Pulmonary artery endothelial cell (primary cell): ENCODE results near the gene MATK. TPM values are rescaled to one million over a fixed set of nuclear protein-coding genes. Genes with fewer than 3 reads are reported as not detected.

Source experiments
- DNase-seq: peaks from one replicate; pipeline ENCODE4 v3.0.0-alpha.2; 2011; ENCODE audit warnings: low read depth, low spot score
- total RNA-seq: library from RNA; depleted of rRNA; stranded (reverse); fragments of >200 nt; gene quantifications from 2 replicates; pipeline ENCODE4 v1.2.3, GENCODE V29; 2014

MATK gene
- total RNA-seq, 1 donor from 2014 or later, result under 0.01 TPM

DNA sequence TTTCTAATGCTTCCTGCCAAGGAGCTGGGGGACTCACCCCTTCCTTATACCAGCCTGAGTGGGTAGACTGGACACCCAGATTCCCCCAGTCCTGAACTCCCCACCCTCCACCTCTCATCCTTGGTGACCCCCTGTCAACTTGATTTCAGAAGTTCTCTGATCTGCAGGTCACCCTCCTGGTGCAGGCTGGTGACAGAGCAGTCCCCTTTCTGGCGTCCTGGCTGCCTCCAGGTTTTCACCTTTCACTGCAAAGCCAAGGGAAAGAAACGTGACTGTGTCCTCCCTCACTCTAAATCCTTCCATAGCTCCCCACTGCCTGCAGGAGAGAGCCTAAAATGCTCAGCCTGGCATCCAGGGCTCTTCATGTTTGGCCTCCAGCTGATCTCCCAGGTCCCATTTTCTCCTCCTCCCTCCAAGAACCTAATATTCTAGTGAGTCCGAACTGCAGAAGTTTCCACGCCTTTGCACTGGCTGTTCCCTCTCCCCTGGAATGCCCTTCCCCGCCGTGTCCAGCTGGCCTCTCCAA, 4.1 kb upstream of the MATK start:
- no peak for DNase-seq

DNA sequence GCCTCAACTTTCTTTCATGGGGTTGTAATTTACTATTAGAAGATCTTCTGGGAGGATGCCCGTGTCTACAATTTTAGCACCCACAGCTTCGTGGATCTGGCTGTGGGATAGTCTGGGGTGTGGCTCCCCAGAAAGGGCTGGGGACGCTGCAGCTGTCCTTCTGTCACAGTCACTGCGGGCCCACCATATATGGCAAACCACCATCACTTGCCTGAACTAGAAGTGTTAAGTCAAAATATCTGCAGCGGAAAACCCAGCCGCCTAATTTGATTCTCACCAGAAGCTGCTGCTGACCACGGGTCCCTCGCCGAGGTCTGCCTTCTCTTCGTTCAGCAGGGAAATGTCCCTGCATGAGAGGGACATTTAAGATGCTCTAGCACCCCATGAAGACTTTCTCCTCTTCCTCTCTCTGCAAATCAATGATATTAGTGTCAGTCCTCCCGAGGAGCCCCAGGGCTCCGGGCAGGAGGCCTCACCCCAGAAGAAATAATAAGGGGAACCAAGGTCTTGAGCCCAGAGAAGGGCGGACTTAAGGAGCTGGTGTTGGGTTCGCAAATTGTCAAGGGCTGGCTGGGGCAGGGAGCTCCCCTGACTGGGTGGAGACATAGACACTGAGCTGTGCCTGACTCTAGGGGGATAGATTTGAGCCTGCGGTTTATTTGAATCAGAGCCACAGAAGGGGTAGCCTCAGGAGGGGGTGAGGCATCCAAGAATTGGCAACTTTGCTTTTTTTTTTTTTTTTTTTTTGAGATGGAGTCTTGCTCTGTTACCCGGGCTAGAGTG, 3.0 kb upstream of the MATK start:
- DNase-seq, result no peak

DNA sequence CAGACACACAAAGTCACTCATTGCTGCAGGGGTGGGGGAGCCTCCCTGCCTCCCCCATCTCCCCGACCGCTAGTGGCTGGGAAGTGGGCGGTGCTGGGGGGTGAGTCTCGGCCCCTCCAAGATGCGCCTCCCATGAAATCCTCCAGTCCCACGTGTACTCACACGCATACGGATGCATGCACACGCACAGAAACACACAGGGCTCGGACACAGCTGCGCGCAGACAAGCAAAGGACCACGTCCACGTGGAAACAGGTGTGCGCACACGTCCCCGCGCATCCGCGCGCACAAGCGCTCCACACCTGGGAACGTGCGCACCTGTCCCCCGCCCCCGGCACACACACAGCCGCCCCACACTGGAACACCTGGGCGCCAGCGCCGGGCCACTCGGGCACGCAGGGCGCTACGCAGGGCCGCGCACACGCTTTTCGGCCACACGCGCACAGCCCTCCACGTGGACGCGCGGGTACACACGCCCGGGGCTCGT, 687 bp downstream of the MATK start:
- DNase-seq, result no peak

DNA sequence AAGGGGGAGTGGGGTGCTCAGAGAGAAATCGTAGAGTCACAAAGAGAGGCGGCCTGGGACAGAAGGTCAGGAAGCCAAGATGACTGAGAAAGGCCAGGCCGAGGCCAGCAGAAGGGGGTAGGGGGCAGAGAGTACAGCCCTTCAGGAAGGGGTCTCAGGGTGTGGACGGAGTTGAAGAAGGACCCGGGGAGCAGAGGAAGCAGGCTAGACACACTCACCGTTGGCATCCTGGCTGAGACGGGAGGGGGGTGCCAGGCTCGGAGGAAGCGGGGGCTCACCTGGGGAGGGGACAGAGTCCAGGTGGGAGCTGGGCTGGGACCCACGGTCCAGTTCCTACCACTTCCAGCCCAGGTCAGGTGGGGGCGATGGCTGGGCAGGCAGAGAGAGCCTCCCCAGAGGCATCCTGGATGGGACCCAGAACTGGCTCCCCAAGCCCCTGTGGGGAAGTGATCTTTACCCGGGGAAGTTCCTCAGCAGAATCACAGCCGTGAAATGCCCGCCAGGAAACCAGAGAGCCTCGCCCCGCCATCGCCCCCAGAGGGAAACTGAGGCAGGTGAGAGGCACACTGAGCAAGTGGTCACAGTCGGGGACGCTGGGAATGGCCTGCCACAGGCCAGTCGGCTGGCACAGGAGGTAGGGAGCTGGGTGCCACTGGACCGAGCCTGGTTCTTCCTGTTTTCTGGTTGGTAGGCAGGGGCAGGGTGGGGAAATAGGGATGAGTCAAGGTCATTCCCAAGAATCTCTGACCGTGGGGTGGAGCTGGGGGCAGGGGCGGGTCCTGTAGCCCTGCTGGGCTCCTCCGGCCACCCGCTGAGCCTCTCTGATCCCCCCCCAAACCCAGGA, 1.4 kb downstream of the MATK start:
- DNase-seq, result no peak

DNA sequence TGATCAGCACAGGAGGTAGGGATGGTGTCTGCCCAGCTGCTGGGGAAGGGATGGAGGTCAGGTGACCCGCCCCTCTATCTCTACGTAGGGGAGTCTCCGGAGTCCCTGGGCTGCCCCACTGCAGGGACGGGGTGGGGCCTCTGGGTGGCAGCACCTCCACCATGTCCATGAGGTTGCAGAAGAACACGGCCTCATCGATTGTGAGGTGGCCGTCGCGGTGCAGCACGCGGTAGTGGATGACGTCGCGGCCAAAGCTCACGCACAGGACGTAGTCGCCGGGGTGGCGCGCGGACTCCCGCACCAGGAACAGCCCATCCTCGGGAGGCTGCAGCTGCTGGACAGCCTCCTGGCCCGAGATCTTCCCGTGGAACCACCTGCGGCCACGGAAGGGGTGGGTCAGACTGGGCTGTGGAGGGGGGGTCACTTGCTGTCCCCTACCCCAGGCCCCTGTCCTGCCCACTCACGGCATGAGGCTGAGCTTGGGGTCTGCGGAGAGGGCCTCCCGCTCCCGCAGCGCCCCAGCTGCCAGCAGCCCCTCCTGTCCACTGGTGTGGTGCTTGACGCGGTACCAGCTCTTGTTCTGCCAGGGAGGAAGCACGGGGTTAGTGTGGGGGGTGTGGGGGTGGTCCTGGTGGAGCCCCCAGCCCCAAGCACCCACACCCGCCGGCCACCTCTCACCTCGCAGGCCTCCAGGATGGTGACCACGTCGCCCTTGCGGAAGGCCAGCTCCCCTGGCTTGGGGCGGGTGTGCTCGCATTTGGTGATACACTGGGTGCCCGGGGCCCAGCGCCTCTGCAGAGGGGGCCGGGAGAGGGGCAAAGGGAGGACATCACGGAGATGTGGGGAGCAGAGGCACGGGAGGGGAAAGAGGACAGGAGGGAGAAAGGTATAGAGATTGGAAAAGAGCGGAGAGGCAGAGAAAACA, 2.3 kb downstream of the MATK start:
- DNase-seq, result no peak

DNA sequence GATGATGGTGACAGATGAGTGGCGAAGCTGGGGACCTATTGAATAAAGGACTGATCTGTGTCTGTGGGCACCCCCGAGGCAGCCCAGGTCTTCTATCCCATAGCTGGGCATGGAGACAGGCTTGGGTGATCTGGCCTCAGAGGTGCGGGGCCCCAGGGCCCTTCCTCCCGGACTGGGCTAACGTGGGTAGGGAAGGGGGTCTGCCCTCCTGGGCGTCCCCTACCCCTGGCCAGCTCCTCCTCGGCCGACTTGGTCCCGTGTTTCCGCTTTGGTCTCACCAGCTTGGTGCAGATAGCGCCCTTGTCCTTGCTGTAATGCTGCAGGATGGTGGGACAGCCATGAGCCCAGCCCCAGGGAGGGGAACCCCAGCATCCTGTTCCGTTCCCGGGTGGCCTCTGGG, 3.3 kb downstream of the MATK start:
- no peak for DNase-seq

DNA sequence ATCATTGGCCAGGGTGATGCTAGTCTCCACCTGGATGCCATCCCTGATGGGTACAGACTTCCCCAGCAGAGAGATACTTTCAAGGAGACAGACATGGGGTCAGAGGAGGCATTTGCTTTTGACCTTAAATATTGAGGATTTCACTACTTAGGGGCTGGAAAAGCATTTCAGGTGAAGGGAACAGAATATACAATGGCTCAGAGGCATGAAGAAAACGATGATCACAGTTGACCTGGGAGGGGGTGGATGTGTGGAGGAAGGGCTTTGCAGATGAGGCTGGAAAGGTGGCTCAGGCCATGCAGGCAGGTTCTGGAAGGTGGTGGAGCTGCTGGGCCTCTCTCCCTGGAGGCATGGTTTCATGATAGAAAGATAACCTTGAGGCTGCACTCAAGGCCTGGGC, 3.9 kb downstream of the MATK start:
- no peak for DNase-seq

DNA sequence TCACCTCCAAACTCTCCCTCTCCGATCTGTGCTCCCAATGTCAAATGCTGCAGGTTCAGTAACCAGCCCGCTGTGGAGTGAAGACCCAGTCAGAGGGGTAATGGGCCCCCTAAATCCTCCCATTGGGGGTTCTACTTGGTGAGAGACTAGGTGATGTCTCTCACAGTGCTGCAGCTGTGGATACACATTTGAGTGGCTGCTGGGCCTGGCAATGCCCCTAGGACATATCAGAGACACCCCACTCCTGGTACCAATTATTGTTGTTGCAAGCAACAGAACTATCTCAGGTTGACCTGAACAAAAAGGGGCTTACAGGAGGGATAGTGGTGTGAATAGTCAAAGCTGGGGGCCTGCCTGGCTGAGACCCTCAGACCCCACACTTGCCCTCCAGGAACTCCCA, 4.6 kb downstream of the MATK start:
- DNase-seq, result no peak

DNA sequence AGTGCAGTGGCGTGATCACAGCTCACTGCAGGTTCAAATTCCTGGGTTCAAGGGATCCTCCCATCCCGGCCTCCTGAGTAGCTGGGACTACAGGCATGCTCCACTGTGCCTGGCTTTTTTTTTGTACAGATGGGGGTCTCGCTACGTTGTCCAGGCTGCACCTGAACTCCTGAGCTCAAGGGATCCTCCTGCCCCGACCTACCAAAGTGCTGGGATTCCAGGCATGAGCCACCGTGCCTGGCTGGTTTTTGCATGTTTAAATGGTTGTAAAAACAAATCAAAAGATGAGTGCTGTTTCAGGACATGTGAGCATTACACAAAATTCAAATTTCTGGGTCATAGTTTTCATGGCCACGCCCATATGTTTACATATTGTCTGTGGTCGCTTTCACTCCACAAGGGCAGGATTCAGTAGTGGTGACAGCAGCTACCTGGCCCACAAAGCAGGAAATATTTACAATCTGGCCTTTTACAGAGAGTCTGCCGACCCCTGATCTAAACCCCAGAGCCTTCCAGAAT, 5.3 kb downstream of the MATK start:
- no peak for DNase-seq

DNA sequence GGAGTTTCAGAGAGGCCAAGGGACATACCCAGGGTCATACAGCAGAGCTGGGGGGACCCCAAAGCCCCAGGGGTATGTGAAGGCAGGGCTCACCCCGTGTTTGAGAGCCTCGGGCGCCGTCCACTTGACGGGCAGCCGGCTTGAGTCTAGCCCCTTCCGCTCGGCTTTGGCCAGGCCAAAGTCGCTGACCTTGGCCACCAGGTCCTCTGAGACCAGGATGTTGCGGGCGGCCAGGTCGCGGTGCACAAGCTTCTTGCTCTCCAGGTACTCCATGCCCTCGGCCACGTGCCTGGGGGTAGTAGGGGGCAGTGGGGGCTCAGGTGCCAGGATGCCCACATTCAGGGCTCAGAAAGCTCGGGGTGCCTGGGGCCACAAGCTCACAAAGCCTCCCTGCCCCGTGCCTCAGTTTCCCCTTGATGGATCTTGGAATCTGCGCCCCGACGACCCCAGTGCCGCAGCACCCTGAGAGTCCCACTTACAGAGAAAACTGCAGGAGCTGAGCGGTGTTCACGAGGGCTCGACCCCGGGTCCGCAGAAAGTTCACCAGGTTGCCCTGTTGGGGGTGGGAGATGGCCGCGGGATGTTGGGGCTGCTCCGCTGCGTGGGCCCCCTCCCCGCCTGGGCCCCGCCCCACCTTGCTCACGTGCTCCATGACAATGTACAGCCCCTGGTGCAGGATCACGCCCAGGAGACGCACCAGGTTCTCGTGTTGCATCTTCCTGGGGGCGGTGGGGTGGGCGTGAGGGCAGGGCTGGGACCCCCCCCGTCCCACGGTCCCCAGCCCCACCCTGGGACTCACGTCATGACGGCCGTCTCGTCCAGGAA, 7.1 kb downstream of the MATK start:
- no peak for DNase-seq

DNA sequence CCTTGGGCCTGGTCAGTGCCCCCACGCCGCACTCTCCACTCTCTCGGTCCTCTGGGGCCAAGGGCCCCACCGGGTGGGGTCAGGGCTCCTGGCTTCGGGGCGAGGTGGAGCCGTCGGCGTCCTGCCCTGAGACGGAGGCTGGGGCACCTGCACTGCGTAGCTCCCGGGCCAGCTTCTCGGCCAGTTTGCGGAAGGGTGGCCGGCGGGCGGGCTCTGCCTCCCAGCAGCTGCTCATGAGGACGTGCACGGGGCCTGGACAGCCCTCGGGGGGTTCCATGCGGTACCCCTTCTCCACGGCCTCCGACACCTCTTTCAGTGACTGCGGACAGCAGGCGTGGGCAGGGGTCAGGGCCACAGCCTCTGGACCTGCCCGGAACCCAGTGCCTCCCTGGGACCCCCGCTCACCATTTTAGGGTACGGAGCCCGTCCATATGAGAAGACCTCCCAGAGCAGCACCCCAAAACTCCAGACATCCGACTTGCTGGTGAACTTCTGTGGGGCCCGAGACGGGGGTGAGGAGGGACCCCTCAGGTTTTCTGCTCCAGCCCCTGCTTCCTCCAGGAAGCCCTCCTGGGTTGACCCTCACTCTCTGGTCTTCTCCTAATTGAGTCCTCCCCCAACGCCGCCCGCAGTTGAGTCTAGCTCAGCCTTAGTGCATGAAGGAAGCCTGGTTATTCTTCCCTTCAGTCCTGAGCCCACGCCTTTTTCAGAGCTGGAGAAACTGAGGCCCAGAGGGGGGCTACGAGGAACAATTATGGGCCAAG, 7.9 kb downstream of the MATK start:
- DNase-seq, result no peak

DNA sequence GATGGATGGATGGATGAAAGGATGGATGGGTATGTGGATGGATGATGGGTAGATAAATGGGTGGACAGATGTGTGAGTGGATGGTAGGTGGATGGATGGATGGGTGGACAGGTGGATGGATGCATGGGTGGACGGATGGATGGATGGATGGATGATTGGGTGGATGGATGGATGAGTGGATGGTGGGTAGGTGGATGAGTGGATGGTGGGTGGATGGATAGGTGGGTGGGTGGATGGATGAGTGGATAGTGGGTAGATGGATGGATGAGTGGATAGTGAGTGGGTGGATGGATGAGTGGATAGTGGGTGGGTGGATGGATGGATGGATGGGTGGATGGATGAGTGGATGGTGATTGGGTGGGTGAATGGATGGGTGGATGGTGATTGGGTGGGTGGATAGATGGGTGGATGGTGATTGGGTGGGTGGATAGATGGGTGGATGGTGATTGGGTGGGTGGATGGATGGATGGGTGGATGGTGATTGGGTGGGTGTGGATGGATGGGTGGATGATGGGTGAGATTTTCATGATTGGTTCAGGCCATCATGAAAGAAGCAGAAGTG, 9.6 kb downstream of the MATK start:
- DNase-seq, result no peak

DNA sequence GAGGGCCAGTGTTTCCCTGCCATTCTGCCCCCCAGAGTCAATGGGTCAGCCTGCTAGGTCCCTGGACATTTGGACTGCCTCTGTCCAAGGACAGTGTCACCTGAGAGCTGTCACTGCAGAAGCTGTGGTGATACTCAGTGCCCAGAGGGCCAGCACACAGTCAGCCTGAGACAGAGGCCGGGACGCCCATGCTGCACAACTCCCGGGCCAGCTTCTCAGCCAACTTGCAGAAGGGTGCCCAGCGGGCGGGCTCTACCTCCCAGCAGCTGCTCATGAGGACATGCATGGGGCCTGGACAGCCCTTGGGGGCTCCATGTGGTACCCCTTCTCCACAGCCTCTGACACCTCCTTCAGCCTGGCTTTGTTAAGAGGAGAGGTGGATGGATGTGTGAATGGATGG, 10.3 kb downstream of the MATK start:
- DNase-seq, result no peak

DNA sequence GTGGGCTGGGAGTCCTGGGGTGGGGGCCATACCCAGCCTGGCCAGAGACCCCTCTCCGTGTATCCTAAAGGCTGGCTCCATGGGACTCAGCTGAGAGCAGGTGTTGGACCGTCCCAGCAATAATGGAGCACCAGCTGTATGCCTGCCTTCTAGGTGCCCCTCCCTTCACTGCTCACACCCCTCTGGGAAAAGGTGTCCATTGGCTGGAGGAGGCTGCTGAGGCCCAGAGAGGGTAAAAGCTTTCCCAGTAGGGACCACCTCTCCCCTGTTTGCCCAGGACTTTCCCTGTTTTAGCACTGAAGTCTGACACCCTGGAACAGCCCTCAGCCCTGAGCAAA, 10.8 kb downstream of the MATK start:
- DNase-seq, result no peak

DNA sequence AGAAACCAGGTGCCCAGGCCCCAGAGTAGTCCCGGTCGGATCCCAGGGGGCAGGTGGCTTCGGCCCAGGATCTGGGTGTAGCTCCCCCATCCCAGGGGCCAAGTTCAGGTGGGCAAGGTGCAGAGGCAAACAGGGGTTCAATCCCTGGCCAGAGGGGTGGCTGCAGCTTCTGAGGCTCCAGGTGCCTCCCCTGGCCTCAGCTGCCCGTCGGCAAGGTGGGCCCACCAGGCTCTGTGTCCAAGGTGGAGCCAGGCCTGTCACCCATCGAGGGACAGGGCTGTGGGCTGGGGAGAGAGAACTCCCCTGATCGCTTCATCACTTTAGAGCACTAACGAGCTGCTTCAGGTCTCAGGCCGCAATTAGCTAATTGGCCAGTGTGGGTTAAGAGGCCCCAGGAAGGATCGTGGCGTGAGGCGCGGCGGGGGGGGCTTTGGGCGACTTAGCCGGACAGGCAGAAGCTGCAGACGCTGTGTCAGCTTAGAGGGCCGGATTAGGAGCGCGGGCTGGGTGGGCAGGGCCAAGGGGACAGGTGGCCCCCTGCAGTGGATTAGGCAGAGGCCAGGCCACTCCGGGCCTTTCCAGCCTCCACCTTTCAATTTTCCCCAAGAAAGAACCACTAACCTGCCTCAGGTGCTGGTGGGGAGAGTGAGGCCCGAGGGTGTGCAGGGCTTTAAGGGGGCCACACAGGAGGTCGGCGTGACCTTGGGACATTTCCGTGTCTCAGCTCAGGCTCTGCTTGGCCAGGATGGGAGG, 11.4 kb downstream of the MATK start:
- no peak for DNase-seq

DNA sequence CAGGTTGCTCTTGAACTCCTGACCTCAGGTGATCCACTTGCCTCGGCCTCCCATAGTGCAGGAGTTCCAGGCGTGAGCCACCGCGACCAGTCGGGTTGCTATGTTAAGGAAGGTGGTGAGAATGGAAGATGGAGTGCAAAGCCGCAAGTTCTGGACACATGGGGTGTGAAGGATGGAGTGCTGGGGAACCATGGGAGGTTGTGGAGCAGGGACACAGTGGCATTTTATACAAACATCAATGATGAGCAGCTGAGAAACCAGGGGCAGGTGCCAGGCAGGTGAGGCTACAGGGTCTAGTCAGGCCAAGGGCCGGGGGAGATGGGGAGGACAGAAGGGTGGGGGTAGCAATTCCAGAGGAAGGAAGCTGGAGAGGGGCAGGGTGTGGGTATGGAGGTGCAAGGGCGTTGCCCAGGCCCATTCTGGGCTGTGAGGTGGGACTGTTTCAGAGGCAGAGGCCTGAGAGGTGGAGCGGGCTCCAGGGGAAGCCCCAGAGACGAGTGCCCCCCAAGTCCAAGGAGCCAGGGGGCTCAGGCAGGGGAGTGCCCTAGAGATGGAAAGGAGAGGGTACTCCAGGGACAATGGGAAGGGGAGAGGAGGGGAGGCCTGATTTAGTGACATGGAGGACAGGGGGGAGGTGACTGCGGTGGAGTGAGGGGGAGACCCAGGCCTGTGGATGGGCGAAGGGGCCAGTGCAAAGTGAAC, 12.2 kb downstream of the MATK start:
- no peak for DNase-seq

DNA sequence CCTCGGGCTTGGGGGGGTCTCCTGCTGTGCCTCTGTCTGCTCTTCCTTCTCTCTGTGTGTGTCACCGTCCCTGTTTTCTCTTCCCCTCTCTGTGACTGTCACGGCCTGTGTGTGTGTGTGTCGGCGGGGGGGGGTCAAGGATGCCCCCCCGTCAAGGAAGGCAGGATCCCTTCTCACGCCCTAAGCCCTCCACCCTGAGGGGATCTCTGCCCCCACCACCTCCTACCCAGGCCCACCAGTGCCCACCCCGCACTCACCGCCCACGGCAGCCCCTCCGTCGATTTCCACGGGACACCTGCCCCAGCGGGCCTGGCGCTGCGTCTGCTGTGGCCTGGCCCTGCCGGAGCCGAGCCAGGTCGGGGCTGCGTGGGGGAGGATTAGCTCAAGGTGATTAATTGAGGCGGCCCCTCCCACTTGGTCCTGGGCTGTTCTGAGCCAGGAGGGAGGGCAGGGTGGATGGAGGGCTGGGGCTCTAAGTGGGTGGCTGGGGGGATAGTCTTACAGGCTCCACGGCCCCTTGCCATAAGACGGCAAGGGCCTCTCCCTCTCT, 14.2 kb downstream of the MATK start, which contains the start of gene RAX2:
Gene RAX2 (minus strand): TSS at position 323 of the 550 bp plus-strand sequence. CDS start 486 bp downstream, outside the sequence.
- no peak for DNase-seq
